KMS-11 (cell line): ENCODE data around the gene SMARCA4.
"Not testable (repeated sequence)": the region's sequence is repeated elsewhere in the genome, so short reads cannot be mapped to it uniquely, and the experiment has no call there.

Source experiments
- H2AFZ ChIP-seq: fragments of 200-600 bp; sonication (generic); 2 replicates; pipeline ENCODE4 v1.6.1; 2016; ENCODE audit warnings: antibody characterized with exemption, mixed run types, low read depth
- H3K27ac ChIP-seq: fragments of 200-600 bp; sonication (generic); 2 replicates; pipeline ENCODE4 v1.6.1; 2016; ENCODE audit warnings: mild to moderate bottlenecking, mixed run types
- H3K27me3 ChIP-seq: fragments of 200-600 bp; sonication (generic); 2 replicates; pipeline ENCODE4 v1.6.1; 2017; ENCODE audit warnings: mild to moderate bottlenecking, low read depth, mixed run types, moderate library complexity; ENCODE audit not compliant: insufficient read depth
- H3K36me3 ChIP-seq: fragments of 200-600 bp; sonication (generic); 2 replicates; pipeline ENCODE4 v1.6.1; 2017; ENCODE audit warnings: mild to moderate bottlenecking, mixed run types; ENCODE audit not compliant: insufficient read depth
- H3K4me1 ChIP-seq: fragments of 200-600 bp; sonication (generic); 2 replicates; pipeline ENCODE4 v1.6.1; 2016; ENCODE audit warnings: mild to moderate bottlenecking, low read depth, mixed run types; ENCODE audit not compliant: poor library complexity, severe bottlenecking
- H3K4me2 ChIP-seq: fragments of 200-600 bp; sonication (generic); 2 replicates; pipeline ENCODE4 v1.7.0; 2016; ENCODE audit warnings: mild to moderate bottlenecking, mixed run types
- H3K4me3 ChIP-seq: fragments of 200-600 bp; sonication (generic); IDR thresholded peaks from 2 replicates; pipeline ENCODE4 v1.6.1; 2017; ENCODE audit warnings: low read depth, low read length, mixed read lengths; ENCODE audit not compliant: insufficient read depth
- H3K79me2 ChIP-seq: fragments of 200-600 bp; sonication (generic); 2 replicates; pipeline ENCODE4 v1.6.1; 2016; ENCODE audit warnings: low read depth, mixed run types; ENCODE audit not compliant: insufficient read depth
- H3K9ac ChIP-seq: fragments of 200-600 bp; sonication (generic); 2 replicates; pipeline ENCODE4 v1.6.1; 2016; ENCODE audit warnings: mild to moderate bottlenecking, mixed run types
- H4K20me1 ChIP-seq: fragments of 200-600 bp; sonication (generic); 2 replicates; pipeline ENCODE4 v1.6.1; 2016; ENCODE audit warnings: mild to moderate bottlenecking, mixed run types; ENCODE audit not compliant: insufficient read depth
- TF ChIP-seq, protein P1 (sequence below): fragments of 200-600 bp; sonication (generic); conservative IDR thresholded peaks from 2 replicates; pipeline ENCODE4 v1.6.1; 2017; ENCODE audit warnings: low read depth, mild to moderate bottlenecking, antibody characterized with exemption, low read length, moderate library complexity, mixed read lengths

Gene SMARCA4

DNA sequence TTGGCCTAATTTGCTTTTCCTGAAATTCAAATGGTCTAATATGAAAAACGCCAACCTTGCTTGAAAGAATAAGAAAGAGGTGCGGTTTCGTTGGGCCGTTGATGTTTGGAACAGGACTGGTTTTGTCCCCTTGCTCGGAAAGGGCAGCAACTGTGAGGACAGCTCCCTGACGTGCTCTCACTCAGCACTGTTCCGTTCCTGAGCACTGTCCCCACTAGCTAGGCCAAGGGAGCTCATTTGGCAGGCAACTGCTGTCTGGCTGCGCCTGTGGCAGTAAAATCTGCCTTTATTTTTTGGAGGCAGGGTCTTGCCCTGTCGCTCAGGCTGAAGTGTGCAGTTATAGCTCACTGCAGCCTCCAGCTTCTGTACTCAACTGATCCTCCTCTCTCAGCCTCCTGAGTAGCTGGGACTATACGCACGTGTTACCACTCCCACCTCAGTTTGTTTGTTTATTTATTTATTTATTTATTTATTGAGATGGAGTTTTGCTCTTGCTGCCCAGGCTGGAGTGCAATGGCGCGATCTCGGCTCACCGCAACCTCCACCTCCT, 132.9 kb downstream of the SMARCA4 start:
- peaks cover 44% of the 10 kb centered on the region for H4K20me1 ChIP-seq

GRCh38 chr19:11094520-11094894, 133.7 kb downstream of the SMARCA4 start:
- peaks cover 44% of the 10 kb centered on the region for H4K20me1 ChIP-seq
- H3K4me1 ChIP-seq = peaks cover 60% of the 10 kb centered on the region
- no peak overlapping the region for H3K4me2 ChIP-seq
- H3K79me2 ChIP-seq = peaks cover 95% of the 10 kb centered on the region
- TF ChIP-seq, protein P1, sequence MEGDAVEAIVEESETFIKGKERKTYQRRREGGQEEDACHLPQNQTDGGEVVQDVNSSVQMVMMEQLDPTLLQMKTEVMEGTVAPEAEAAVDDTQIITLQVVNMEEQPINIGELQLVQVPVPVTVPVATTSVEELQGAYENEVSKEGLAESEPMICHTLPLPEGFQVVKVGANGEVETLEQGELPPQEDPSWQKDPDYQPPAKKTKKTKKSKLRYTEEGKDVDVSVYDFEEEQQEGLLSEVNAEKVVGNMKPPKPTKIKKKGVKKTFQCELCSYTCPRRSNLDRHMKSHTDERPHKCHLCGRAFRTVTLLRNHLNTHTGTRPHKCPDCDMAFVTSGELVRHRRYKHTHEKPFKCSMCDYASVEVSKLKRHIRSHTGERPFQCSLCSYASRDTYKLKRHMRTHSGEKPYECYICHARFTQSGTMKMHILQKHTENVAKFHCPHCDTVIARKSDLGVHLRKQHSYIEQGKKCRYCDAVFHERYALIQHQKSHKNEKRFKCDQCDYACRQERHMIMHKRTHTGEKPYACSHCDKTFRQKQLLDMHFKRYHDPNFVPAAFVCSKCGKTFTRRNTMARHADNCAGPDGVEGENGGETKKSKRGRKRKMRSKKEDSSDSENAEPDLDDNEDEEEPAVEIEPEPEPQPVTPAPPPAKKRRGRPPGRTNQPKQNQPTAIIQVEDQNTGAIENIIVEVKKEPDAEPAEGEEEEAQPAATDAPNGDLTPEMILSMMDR = no peak
- H3K4me3 ChIP-seq = no peak overlapping the region
- no peak overlapping the region for H2AFZ ChIP-seq
- H3K27me3 ChIP-seq = no peaks in the 10 kb centered on the region
- H3K9ac ChIP-seq = no peak overlapping the region
- peaks cover 11% of the 10 kb centered on the region; the same call in 1 of the 2 replicates for H3K36me3 ChIP-seq
- H3K27ac ChIP-seq = no peak overlapping the region

More for the DNA sequence above, 132.9 kb downstream of the SMARCA4 start:
- H3K9ac ChIP-seq = no peak overlapping the region
- H3K79me2 ChIP-seq = peaks cover 90% of the 10 kb centered on the region
- peaks cover 11% of the 10 kb centered on the region; the same call in 1 of the 2 replicates for H3K36me3 ChIP-seq
- TF ChIP-seq, protein P1 = no peak
- no peaks in the 10 kb centered on the region for H3K27me3 ChIP-seq
- H3K4me3 ChIP-seq = no peak overlapping the region
- no peak overlapping the region for H2AFZ ChIP-seq
- no peak overlapping the region for H3K4me2 ChIP-seq
- peaks cover 56% of the 10 kb centered on the region for H3K4me1 ChIP-seq
- no peak overlapping the region for H3K27ac ChIP-seq

- peaks cover 36% of the 10 kb centered on the region for H4K20me1 ChIP-seq
- no peak overlapping the region for H3K4me2 ChIP-seq
- TF ChIP-seq, protein P1 = no peak
- no peak overlapping the region for H3K9ac ChIP-seq
- peaks cover 24% of the 10 kb centered on the region; the same call in 1 of the 2 replicates for H3K36me3 ChIP-seq
- H3K4me3 ChIP-seq = no peak overlapping the region
- no peaks in the 10 kb centered on the region for H3K27me3 ChIP-seq
- H3K27ac ChIP-seq = no peak overlapping the region
- H2AFZ ChIP-seq = no peak overlapping the region
- H3K4me1 ChIP-seq = peaks cover 56% of the 10 kb centered on the region
- peaks cover 96% of the 10 kb centered on the region for H3K79me2 ChIP-seq
These were observed 135.5 kb downstream of the SMARCA4 start for GRCh38 chr19:11096210-11096841.

- not testable (repeated sequence) for H3K4me2 ChIP-seq, H3K4me3 ChIP-seq, H3K9ac ChIP-seq, H3K27me3 ChIP-seq, H3K27ac ChIP-seq, H2AFZ ChIP-seq
- Histone ChIP-seq H4K20me1 (peaks cover 30% of the 10 kb centered on the region), H3K36me3 (peaks cover 19% of the 10 kb centered on the region; the same call in 1 of the 2 replicates), H3K4me1 (peaks cover 46% of the 10 kb centered on the region), H3K79me2 (peaks cover 86% of the 10 kb centered on the region)
These were observed 136.5 kb downstream of the SMARCA4 start for GRCh38 chr19:11097367-11097766.

DNA sequence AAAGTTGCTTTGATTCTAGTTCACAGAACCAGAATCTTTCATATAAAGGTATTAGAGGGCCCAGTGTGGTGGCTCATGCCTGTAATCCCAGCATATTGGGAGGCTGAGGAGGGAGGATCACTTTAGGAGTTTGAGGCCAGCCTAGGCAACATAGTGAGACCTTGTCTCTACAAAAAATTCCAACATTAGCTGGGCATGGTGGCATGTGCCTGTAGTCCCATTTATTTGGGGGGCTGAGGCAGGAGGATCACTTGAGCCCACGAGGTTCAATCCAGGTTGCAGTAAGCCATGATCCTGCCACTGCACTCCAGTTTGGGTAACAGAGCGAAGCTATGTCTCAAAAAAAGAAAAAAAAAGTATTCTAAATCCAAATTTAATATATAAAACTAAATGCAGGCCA, 137.5 kb downstream of the SMARCA4 start:
- Histone ChIP-seq H3K27ac (no peak overlapping the region), H3K36me3 (peaks cover 19% of the 10 kb centered on the region; the same call in 1 of the 2 replicates), H3K4me2 (no peak overlapping the region), H3K79me2 (peaks cover 76% of the 10 kb centered on the region), H3K4me1 (peaks cover 41% of the 10 kb centered on the region), H3K9ac (no peak overlapping the region), H3K4me3 (no peak overlapping the region), H2AFZ (no peak overlapping the region), H3K27me3 (no peaks in the 10 kb centered on the region), H4K20me1 (peaks cover 30% of the 10 kb centered on the region)
- TF ChIP-seq, protein P1 = no peak
